A673 (cell line): ENCODE measurements around the gene PFAS. TPM values are rescaled to one million over a fixed set of nuclear protein-coding genes. Genes with fewer than 3 reads are reported as not detected.

Experiments
- BruUV-seq: library from RNA; stranded (reverse); fragments of 400-500 nt; replicated peaks from 2 replicates; lab custom pipeline; 2021; lab: Mats Ljungman, UMichigan
- CTCF ChIA-PET: fragments of 300-600 bp; sonication (Branson Sonifier 250); formaldehyde crosslinking; loops from one replicate; lab custom pipeline; 2022; ENCODE audit warnings: antibody characterized with exemption; lab: Charles Lee
- POLR2A ChIA-PET: fragments of 300-600 bp; sonication (Branson Sonifier 250); formaldehyde crosslinking; loops from one replicate; lab custom pipeline; 2022; ENCODE audit warnings: antibody characterized with exemption; ENCODE audit not compliant: low non-redundant PET; lab: Charles Lee
- DNase-seq: peaks from one replicate; pipeline ENCODE4 v3.0.0-alpha.2; 2015; ENCODE audit warnings: low spot score
- H3K27ac ChIP-seq: fragments of 200-600 bp; sonication (generic); 2 replicates; pipeline ENCODE4 v1.5.1; 2016; ENCODE audit warnings: mixed run types, low read depth, mild to moderate bottlenecking, mixed read lengths, antibody characterized with exemption, low read length; ENCODE audit not compliant: poor library complexity, severe bottlenecking
- H3K27me3 ChIP-seq: fragments of 200-600 bp; sonication (generic); replicated peaks from 2 replicates; pipeline ENCODE4 v1.6.1; 2017; ENCODE audit warnings: mixed run types, low read depth, mild to moderate bottlenecking, mixed read lengths, antibody characterized with exemption, low read length; ENCODE audit not compliant: insufficient read depth, poor library complexity
- H3K36me3 ChIP-seq: fragments of 200-600 bp; sonication (generic); 2 replicates; pipeline ENCODE4 v1.6.1; 2016; ENCODE audit warnings: mixed run types, mild to moderate bottlenecking, mixed read lengths, antibody characterized with exemption, low read length; ENCODE audit not compliant: insufficient read depth, poor library complexity, severe bottlenecking
- H3K4me1 ChIP-seq: fragments of 200-600 bp; sonication (generic); 2 replicates; pipeline ENCODE4 v1.6.1; 2017; ENCODE audit warnings: mixed run types, mild to moderate bottlenecking, mixed read lengths, antibody characterized with exemption, low read length; ENCODE audit not compliant: insufficient read depth, poor library complexity, severe bottlenecking
- H3K4me3 ChIP-seq: fragments of 200-600 bp; sonication (generic); 2 replicates; pipeline ENCODE4 v1.5.1; 2016; ENCODE audit warnings: low read depth, mixed run types, mild to moderate bottlenecking, mixed read lengths, low read length; ENCODE audit not compliant: poor library complexity, severe bottlenecking
- H3K9me3 ChIP-seq: fragments of 200-600 bp; sonication (generic); 2 replicates; pipeline ENCODE4 v1.6.1; 2016; ENCODE audit warnings: mixed run types, low read depth, mild to moderate bottlenecking, mixed read lengths, antibody characterized with exemption, low read length; ENCODE audit not compliant: poor library complexity, severe bottlenecking
- EZH2 ChIP-seq: fragments of 200-600 bp; sonication (generic); IDR thresholded peaks from 2 replicates; pipeline ENCODE4 v1.6.1; 2017; ENCODE audit warnings: borderline replicate concordance, low read depth, mild to moderate bottlenecking, mixed read lengths, antibody characterized with exemption, low read length; ENCODE audit not compliant: poor library complexity, severe bottlenecking
- intact Hi-C: fragments of 100-400 bp; cut with micrococcal nuclease; formaldehyde crosslinking; loops from one replicate; pipeline ENCODE4 v1.10.0; 2022; ENCODE audit not compliant: unreplicated experiment
- total RNA-seq: library from RNA; stranded (reverse); gene quantifications from 2 replicates; pipeline ENCODE4 v1.2.3, GENCODE V29; 2021
- TF ChIP-seq, protein P1 (sequence below): fragments of 300-800, 200-600 bp; sonication (generic); conservative IDR thresholded peaks from 2 replicates; pipeline ENCODE4 v1.5.1; 2017; ENCODE audit warnings: low read depth, mild to moderate bottlenecking, antibody characterized with exemption, low read length, moderate library complexity, mixed read lengths

The PFAS gene
- total RNA-seq, 1 experiment from 2014 or later, result 165 TPM

DNA sequence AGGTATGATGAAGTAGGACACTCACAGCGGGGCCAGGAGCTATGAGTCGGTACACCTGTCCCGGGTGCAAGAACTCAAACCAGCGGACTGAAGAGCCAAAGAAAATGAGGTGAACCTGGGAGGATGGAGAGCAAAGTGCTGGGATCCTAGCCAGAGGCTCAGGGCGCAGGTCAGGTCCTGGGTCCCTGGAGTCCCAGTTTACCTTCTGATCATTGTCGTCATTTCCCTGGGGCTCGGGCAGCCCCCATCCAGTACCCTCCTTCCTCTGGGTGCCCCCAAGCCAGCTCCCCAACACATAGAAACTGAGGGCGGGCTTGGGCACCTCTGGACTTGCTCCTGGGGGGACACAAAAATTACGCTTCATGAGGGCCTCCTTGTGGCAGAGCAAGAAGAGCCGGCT lies 17.4 kb upstream of the PFAS start:
- peaks cover 8% of the 10 kb centered on the region for H3K4me1 ChIP-seq
- H3K9me3 ChIP-seq, result no peaks in the 10 kb centered on the region
- no peaks in the 10 kb centered on the region for H3K27me3 ChIP-seq
- BruUV-seq, result no TSS peak
- intact Hi-C loops, result no loop called here
- no peak overlapping the region for H3K27ac ChIP-seq
- peaks cover 74% of the 10 kb centered on the region for H3K36me3 ChIP-seq
- POLR2A ChIA-PET, result interaction anchor here (0.6 kb wide), 1 partner anchor 8 kb away, joined by 3 read pairs; no protein-coding TSS in a partner anchor
- CTCF ChIA-PET, result no interaction called here
- no peak overlapping the region for H3K4me3 ChIP-seq
- TF ChIP-seq EZH2, result no peak
- TF ChIP-seq, protein P1, sequence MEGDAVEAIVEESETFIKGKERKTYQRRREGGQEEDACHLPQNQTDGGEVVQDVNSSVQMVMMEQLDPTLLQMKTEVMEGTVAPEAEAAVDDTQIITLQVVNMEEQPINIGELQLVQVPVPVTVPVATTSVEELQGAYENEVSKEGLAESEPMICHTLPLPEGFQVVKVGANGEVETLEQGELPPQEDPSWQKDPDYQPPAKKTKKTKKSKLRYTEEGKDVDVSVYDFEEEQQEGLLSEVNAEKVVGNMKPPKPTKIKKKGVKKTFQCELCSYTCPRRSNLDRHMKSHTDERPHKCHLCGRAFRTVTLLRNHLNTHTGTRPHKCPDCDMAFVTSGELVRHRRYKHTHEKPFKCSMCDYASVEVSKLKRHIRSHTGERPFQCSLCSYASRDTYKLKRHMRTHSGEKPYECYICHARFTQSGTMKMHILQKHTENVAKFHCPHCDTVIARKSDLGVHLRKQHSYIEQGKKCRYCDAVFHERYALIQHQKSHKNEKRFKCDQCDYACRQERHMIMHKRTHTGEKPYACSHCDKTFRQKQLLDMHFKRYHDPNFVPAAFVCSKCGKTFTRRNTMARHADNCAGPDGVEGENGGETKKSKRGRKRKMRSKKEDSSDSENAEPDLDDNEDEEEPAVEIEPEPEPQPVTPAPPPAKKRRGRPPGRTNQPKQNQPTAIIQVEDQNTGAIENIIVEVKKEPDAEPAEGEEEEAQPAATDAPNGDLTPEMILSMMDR, result no peak
- no peak for DNase-seq

DNA sequence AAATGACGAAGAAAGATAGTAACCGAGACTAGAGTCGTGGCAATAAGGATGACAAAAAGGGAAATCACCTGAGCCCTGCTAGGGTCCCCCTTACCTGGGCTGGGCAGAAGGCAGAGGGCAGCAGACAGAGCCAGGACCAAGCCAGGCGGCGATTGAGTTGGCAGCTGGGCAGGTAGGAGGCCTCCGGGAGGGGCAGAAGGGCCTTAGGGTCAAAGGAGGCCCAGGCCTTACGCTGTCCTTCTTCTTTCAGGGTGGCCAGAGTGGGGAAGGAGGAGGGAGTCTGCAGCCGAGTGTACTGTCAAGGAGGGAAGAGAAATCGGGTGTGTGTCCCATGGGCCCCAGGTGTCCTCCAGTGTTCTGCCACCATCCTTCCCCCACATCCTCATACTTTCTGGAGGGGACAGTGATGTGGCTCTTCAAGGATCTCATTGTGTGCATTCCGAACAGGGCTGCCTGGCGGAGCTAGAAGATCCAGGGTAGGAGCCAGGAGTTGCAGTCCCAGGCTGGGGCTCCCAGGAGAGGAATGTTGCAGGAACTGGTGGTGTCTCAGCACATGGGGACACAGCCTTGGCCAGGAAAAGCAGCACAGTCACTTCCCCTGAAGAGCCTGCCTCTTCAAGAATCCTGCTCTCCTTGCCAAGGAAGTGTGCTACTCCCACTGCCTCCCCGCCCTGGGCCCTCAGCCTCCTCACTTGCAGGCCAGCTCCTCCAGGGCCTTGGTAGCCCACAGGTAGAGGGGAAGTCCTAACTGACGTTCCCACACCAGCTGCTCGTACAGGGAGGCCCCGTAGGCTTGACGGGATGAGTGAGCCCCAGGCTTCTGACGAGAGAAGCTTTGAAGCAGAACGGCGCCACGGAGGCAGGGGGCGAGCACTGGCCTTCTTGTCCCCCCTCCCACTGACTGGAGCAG lies 14.5 kb upstream of the PFAS start:
- peaks cover 72% of the 10 kb centered on the region for H3K36me3 ChIP-seq
- H3K9me3 ChIP-seq, result no peaks in the 10 kb centered on the region
- no peak overlapping the region for H3K27ac ChIP-seq
- intact Hi-C loops, result no loop called here
- no peaks in the 10 kb centered on the region for H3K27me3 ChIP-seq
- CTCF ChIA-PET, result no interaction called here
- H3K4me1 ChIP-seq, result no peaks in the 10 kb centered on the region
- TF ChIP-seq, protein P1, result no peak
- no peak for TF ChIP-seq EZH2
- DNase-seq, result no peak
- BruUV-seq, result no TSS peak
- H3K4me3 ChIP-seq, result no peak overlapping the region
- POLR2A ChIA-PET, result no interaction called here

DNA sequence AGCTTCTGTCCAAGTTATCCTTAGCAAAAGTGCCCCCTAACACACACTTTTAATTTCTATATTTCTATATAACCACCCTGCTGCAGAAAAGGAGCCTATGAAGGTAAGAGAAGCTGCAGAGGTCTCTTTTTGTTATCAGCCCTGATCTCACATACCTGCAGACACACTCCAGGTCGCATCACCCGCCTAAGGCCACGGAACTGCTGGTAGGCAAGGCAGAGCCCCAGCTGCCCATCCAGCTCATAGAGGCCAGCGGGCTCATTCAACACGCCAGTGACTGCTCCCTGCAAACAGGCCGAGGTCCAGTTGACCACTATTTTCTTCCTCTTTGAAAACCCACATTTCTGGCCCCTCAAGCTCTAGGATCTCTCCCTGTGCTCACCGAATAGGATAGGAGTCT lies 13.4 kb upstream of the PFAS start:
- Histone ChIP-seq H3K27ac (no peak overlapping the region), H3K27me3 (no peaks in the 10 kb centered on the region), H3K36me3 (peaks cover 62% of the 10 kb centered on the region), H3K9me3 (no peaks in the 10 kb centered on the region), H3K4me3 (no peak overlapping the region), H3K4me1 (no peaks in the 10 kb centered on the region)
- TF ChIP-seq EZH2, result no peak
- TF ChIP-seq, protein P1, result no peak
- DNase-seq, result no peak
- CTCF ChIA-PET, result no interaction called here
- BruUV-seq, result no TSS peak
- POLR2A ChIA-PET, result no interaction called here
- intact Hi-C loops, result no loop called here
